ENCODE measurements around the gene SNORC.

Gene SNORC

DNA sequence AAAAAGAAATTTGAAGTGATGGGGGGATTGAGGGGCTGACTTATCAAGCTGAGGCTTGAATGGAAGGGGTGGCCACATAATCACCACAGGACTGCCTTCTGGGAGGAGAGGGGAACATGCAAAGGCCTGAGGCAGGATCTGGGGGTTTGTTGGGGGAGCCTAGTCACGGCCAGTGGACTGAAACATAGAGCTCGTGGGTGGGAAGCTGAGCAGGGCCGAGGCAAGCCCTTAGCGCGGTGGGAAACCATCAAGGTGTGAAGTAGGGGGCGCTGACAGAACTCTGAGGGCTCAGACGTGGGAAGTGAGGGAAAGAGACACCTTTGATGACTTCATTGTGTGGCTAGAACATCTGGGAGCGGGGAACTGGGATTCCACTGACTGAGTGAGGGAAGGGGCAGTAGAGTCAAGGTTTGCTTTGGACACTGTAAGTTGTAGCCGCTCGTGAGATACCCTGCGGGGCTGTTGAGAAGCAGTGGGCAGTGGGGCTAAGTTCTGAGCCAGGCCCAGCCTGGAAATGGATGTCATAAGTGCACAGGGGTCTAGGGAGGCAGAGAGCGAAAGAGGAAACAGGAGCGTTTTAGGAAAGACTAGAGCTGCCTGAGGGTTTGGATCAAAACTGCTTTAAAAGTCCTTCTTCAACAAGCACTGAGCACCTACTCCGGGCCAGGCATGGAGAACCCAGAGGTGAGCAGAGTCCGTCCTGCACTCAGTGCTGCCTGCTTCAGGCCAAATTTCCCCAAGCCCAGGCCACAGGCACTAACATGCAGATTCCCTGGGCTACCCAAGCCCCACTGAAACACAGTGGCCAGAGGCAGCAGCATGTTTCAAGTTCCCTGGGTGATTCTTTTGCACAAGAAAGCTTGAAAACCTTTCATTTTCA, 686 bp upstream of the SNORC start:
- no peak for DNase-seq (ENCODE audit: low read depth)

DNA sequence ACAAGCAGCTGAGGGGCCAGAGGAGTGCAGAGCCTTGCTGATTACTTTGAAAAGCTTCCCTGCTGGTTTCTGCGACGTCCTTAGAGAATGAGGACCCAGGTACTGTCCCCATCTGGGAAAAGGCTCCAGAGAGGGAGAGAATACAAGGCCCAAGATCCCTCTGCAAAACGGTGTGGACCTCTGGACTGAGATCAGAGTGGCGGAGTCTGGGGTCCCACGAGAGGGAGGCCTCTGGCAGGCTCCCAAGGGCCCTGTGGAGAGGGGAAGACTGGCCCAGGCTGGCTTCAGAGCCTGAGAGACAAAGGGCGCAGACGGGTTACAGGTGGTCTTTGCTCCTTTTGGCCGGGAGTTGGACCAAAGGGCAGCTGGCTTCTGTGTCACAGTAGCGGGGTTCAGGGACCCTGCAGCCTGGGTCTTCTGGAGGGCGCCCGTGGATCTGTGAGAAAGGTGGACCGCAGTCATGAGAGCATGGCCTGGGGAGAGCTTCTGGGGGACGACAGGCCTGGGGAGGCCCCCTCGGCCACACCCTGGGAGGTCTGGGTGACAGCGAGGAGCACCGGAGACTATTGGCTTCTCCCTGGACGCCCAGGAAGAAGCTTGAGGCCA, 805 bp downstream of the SNORC start:
- no peak for DNase-seq (ENCODE audit: low read depth)

DNA sequence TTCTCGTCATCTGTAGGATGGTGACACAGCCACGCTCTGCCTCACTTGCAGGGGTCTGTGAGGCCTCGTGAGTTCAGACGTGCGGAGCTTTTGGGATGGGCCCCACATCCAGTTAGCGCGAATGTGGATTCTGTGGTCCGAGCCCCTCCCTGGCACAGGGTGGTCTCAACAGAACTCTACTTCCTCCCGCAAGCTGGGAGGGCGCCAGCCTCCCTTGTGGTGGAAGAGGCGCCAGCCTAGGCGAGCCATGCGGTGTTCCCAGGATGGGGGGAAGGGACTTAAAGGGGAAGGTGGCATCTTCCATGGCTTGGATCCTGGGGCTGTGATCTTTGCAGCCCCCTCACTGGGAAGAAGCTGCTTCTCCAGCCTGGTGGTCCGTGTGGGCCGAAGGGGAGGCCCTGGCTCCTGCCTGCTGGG, 1.4 kb downstream of the SNORC start:
- DNase-seq (ENCODE audit: low read depth) = no peak

DNA sequence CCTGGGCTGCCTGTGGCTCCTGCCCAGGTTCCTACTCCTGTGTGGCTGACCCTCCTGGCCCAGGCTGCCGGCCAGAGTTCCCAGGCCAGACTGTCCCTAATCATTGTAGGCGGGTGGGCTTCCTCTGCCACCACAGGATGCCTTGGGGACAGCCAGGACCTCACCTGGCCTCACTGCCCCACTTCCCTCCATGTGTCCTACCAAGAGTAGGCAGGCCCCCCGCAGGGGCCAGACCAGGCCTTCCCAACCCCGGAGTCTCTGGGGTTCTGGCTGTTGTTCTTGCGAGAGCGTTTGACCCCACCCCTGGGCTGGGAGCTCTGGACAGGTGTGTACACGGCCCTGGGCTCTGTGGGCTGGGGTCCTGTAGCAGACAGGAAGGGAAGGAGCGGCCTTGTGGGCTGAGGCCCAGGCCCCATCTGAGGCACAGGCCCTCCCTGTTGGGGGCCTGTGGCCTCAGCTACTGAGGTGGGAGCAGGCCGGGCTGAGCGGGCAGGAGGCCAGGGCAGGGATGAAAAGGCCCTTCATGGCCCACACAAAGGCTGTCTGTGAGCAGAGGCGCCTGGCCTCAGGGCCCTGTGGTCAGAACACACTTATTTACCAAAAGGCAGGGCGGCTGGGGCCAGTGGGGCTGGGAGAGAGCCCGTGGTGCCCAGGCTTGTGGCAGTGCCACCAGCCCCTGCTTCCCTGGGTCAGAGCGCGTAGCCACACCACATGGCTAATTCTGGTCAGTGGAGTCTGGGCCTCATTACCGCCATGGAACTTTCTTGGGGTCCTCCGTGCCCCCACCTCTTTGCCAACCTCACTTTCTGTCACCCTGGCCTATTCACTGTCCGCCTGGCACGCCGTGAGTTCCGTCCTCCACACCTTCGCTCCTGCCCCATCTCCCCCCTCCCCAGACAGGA, 2.0 kb downstream of the SNORC start:
- DNase-seq (ENCODE audit: low read depth) = no peak

DNA sequence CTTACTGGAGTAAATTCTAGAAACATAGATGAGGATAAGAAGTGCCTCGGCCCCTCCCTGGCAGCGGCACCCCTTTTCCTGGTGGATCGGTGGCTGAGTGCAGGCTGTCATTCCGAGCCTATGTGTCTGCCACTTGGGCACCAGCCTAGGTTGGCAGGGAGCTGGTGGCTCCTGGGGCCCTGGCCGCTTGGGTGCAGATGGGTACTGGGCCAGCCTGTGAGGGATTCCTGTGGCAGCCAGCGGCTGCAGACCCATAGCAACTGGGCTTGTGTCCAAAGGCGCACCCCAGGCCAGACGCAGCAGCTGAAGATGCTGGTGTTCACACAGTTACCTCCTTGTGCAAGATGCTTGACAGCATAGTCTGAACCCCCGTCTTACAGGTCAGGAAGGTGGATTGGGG, 2.8 kb downstream of the SNORC start:
- no peak for DNase-seq (ENCODE audit: low read depth)

DNA sequence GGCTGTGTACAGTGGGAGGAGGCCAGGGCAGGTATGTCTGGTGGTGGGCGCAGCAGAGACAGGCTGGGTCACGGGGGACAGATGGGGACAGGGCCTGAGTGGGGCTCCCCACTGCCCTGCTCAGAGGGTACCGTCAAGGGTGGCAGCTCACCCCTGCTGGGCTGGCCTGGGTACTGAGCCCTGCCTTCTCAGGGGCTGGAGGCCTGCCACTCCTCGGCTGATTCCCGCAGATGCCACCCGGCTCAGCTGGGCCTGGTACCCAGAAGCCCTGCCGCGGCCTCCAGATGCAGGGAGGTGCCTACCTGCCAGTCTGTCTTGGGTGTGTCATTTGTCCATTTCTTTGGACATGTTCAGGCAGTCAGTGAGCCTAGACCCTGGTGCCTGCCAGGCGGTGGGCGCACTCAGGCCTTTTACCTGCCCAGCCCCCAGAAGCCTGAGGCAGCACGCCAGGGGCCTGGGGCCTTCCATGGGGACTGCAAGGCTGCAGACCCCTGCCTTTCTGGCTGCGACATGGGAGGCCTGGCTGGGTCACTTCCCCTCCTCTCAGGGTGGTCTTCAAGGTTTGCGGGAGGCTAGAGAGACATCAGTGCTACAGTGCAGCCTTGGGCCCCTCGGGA, 3.3 kb downstream of the SNORC start:
- DNase-seq (ENCODE audit: low read depth) = no peak

DNA sequence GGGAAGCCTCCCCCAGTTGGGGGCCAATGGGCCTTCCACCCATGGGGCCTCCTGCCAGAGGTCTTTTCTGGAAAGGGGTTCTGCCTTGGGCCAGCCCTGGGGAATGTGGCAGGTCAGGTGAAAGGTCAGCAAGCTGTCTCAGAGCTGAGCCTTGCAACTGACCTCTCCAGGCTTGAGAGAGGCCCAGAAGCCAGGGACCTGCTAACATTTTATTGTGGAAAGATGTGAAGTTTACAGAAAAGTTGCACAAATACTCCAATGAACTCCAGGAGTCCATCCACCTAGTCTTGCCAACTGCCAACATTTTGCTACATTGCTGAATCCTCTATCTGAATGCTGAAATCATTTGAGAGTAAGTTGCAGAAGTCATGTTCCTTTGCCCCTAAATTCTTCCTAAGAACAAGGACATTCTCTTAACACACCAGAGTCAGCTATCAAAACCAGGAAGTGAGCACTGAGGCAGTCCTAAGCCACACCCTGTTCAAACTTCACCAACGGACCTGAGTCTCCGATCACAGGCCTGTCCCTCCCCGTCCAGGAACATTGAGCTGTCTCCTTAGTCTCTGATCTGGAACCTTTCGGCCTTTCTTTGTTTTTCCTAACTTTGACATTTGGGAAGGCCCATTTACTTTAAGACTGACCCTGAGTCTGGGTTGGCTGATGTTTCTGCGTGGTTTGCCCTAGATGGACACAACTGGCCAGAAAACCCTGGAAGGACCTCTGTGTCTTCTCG, 4.0 kb downstream of the SNORC start:
- no peak for DNase-seq (ENCODE audit: low read depth)

DNA sequence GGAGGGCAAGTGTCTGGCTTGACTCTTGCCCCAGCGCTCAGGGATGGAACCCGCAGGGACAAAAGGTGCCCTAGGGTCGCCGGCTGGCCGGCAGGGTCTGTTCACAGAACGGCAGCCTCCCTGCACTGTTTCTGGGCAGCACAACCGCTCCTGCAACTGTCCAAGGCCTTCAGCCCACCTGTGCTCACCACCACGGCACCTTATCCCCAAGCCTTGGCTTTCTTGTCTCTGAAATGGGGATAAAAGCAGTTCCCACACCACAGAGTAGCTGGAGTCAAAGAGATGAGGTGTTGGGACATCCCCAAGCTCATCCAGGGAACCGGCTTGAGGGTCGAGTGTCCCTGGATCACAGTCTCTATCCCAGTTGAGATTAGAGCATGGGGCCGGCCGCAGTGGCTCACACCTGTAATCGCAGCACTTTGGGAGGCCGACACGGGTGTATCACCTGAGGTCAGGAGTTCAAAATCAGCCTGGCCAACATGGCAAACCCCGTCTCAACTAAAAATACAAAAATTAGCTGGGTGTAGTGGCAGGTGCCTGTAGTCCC, 4.7 kb downstream of the SNORC start:
- DNase-seq (ENCODE audit: low read depth) = no peak

DNA sequence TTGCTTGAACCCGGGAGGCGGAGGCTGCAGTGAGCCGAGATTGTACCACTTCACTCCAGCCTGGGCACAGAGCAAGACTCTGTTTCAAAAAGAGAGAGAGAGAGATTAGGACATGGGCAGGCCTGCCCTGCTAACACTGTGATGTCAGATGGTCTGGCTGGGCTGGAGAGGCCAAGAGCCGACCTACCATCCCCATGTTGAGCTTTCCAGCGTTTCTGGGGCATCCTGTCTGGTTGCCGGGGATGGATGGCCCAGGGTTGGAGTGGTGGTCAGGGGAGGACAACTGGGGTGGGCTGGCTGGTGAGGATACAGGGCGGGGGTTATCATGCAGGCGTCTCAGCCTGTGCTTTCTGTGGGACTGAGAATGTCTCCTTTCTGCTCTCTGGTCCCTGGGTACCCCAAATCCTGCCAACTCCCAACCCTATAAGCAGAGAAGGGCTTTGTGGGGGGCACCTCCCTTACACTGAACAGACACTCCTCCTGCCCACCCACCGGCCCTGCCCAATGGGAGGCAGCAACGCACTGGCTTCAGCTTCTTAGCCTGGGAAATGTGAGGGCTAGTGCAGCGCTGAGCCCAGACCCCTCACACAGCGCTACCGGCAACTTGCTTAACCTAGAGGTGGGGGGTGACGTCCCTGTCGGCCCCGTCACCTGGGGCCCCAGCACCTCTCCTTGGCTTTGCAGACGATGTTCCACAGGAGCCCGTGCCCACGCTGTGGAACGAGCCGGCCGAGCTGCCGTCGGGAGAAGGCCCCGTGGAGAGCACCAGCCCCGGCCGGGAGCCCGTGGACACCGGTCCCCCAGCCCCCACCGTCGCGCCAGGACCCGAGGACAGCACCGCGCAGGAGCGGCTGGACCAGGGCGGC, 5.4 kb downstream of the SNORC start:
- DNase-seq (ENCODE audit: low read depth) = no peak

DNA sequence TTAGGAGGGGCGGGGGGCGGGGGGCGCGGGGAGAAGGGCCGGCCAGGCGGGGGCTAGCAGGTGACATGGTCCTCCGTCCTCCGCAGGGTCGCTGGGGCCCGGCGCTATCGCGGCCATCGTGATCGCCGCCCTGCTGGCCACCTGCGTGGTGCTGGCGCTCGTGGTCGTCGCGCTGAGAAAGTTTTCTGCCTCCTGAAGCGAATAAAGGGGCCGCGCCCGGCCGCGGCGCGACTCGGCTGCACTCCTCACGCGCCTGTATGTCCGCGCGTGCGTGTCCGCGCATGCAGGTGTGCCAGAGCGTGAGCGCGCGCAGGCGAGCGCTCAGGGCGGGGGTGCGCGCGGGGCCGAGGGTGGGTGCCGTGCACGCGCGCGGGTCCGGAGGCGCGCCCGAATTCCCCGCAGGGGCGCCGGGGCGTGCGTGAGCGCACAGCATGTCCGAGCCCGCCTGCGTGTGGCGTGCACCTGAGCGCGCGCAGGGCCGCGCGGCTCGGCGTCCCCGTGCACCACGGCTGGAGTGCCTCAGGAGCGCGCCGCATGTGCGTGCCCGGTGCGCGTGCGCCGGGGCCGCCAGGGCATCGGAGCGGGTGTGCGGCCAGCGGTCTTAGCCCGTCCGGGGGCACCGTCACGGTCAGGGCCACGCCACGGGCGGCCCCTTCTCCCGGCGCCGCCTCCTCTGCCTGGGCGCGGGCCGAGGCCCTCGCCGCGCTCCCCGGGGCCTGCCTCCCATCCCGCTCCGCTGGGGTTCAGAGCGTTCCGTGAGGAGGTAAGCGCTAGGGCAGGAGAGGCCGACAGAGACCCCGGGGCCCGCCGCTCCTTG, 6.3 kb downstream of the SNORC start:
- no peak for DNase-seq (ENCODE audit: low read depth)

DNA sequence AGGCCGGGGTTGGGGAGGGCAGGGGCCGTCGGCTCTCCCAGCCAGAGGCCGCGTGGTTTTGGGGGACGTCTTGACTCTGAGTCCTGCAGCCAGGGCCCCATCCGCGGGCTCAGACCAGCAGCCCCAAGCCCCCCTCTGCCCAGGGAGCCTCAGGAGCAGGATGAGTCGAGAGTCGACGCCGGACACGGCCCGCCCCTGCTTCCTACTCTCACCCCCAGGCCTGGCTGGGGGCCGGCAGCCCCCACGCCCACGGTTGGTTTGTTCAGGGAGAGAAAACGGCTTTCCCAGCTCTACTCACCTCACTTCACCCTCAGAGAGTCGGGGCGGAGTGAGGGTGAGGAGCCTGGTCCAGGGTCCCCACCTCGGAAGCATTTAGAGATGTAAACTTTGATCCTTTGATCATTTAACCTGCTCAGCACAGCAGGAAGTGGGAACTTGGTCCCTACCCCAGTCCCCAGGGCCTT, 6.9 kb downstream of the SNORC start:
- no peak for DNase-seq (ENCODE audit: low read depth)

DNA sequence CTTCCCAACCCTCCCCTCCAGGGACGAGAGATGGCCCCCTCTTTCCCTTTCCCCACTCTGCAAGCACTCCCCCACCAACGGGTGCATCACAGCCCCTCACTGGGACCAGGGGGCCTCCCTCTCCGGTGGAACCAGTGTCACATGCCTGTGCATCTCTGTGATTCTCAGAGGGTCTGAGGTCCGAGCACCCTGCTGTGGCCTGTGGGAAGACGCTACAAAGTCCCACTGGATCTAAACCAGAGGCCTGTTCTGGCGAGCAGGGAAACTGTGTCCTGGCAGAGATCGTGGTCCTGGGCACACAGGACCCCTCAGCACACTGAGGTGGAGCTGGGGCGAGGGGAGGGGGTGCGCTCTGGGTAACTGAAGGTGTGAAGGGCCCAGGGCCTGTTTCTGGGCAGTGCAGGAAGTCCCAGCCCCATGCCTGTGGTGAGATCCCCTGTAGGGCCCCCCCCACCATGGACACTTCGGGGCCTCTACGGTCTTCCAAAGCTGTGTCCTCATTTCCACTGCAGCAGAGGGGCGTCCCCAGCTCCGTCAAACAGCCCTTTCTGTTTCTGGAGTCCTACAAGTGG, 8.0 kb downstream of the SNORC start:
- DNase-seq (ENCODE audit: low read depth) = no peak

DNA sequence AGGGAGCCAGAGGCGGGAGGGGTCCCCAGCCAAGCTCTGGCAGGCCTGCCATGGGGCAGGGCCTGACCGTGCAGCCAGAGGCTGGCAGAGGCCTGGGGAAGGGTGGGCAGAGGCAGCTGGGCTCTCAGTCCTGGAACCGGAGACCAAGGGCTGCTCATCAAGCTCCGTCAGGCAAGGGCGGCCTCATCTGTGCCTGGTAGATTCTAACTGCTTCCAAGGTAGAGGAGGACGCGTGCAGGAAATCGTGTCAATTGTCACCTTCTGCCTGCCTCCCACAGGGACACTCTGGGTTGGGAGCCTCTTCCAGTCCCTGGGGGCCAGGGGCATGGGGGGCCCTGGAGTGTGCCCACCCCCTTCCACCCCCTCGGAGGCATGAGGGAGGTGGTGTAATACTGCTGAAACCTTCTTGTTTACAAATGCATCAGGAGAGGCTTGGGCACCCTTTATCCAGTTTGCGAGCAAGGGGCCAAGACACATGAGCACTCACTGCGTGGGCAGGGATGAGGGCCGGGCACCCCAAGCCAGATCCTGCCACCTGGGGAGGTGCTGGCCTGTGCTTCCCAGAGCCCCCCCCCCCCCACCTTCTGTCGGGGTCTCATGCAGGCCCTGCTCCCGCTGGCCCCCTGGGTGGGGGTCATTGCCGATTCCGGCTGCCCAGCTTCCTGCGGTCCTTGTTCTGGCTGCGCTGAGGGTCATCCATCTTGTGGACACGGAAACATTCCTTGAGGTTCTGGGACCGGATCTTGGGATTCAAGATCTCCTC, 9.0 kb downstream of the SNORC start:
- no peak for DNase-seq (ENCODE audit: low read depth)

DNA sequence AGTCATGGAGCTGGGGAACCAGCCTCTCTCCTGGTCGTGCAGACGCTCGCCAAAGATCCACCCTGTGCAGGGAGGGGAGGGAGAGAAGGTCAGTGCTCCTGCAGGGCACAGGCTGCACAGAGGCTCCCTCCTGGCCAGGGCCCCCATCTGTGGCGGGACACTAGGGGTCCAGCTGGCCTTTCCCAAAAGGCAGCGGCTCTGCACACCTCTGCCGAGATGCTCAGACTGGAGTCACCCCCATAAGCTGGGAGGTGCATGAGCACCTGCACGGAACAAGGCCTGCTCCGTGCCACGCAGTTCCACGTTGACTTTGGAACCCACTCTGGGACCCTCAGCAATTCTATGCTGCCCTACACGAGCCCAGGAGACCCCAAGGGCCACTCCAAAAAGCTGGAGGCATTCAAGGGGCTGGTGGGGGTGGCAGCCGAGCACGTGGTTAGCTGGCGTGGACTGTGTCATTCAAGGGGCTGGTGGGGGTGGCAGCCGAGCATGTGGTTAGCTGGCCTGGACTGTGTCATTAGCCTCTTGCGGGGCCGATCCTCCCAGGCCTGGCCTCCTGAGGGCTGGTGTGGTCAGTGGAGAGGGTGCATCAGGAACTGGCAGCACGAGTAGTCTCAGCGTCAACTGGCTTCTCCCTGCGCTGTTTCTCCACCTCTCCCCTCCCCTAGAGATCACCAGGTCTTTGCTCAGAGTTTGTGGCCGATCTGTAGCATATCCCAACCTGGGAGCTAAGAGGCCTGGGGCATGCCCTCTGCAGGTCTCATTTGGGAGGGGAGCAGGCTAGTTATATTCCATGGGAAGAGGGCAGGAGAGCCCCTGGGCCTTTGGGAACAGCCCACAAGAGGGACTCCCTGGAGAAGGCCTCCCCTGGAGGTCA, 9.8 kb downstream of the SNORC start:
- no peak for DNase-seq (ENCODE audit: low read depth)

DNA sequence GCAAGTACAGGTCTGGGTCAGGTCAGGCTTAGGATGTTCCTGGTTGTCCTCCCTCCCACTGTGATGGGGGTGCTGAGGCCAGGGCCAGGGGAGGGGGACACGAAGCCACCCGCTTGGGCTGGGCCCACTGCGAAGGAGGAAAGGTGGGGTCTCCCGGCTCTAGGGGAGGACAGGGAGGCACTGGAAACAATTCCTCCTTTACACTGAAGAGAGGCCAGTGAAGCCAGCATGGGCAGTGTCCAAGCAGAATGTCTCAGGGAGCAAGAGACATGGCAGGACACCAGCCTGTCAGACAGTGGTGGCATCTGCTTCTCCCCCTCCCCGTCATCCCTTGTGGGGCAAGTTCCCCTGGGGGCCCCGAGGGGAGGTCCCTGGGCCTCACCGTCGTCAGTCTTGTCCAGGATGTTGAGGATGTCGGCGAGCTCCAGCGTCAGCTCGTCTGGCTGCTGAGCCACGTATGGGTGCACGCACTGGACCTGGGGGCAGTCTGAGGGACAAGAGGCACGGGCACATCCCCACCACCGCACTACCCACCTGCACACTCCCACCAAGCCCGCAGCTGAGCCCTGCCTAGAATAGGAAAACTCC, 10.8 kb downstream of the SNORC start:
- DNase-seq (ENCODE audit: low read depth) = no peak

DNA sequence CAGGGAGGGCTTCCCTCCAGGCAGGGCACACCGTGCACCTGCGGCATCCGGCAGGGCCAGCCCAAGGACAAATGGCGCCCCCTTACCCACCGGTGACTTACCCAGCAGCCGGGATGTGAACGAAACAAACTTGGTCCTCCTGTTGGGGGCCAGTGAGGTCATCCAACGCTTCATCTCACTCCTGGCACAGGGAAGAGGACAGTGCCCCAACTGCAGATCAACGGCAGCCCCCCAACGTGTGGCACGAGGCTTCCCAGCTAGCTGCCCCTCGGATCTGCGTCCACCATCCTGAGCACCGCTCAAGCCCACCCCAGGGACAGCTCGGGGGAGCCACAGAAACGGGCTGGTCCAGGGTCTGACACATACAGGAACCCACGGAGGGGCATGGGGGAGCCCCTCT, 12.0 kb downstream of the SNORC start:
- no peak for DNase-seq (ENCODE audit: low read depth)
